Endothelial cell of umbilical vein (primary cell): Measurements from ENCODE around the gene GDA. TPM values are rescaled to one million over a fixed set of nuclear protein-coding genes. Genes with fewer than 3 reads are reported as not detected.

Source experiments
- BruUV-seq: library from RNA; stranded (reverse); fragments of 400-500 nt; replicated peaks from 2 replicates; lab custom pipeline; 2021; lab: Mats Ljungman, UMichigan
- CTCF ChIA-PET: fragments of 300-600, 350-600 bp; sonication (Branson Sonifier 250); formaldehyde crosslinking; loops from one replicate; lab custom pipeline; 2021; ENCODE audit warnings: antibody characterized with exemption, inconsistent platforms; lab: Charles Lee
- POLR2A ChIA-PET: fragments of 300-600, 350-600 bp; sonication (Branson Sonifier 250); formaldehyde crosslinking; loops from one replicate; lab custom pipeline; 2021; ENCODE audit warnings: antibody characterized with exemption, inconsistent platforms; lab: Charles Lee
- DNase-seq: peaks from one replicate; pipeline ENCODE4 v3.0.0-alpha.2; 2011; ENCODE audit warnings: low read depth, low spot score
- FAIRE-seq: peaks from 2 replicates; lab custom pipeline; 2011; peaks lifted over from hg19 to GRCh38; lab: Jason Lieb, UNC
- H2AFZ ChIP-seq: 2 replicates; pipeline ENCODE4 v1.6.0; 2012; ENCODE audit warnings: low read depth, low read length, control low read depth, inconsistent platforms
- H3K27ac ChIP-seq: 2 replicates; pipeline ENCODE4 v1.5.1; 2011; ENCODE audit warnings: low read depth, mild to moderate bottlenecking, control low read depth, low read length, moderate library complexity; ENCODE audit not compliant: insufficient read depth
- H3K27me3 ChIP-seq, 2 experiments: 2 replicates each; pipeline versions ENCODE4 v1.6.0 to v1.6.1; 2011; ENCODE audit warnings: low read length in 2 of 2, mixed read lengths in 1 of 2; ENCODE audit not compliant: control insufficient read depth in 2 of 2, insufficient read depth in 2 of 2
- H3K36me3 ChIP-seq, 2 experiments: 2 replicates in 1 of 2; 3 replicates in 1 of 2; pipeline ENCODE4 v1.5.1; 2011; ENCODE audit warnings: low read length in 2 of 2, mild to moderate bottlenecking in 1 of 2, moderate library complexity in 1 of 2; ENCODE audit not compliant: control insufficient read depth in 2 of 2, insufficient read depth in 2 of 2; ENCODE audit errors: extremely low read depth in 1 of 2
- H3K4me1 ChIP-seq: 3 replicates; pipeline ENCODE4 v1.5.1; 2011; ENCODE audit warnings: mild to moderate bottlenecking, low read length; ENCODE audit not compliant: control insufficient read depth, insufficient read depth; ENCODE audit errors: extremely low read depth
- H3K4me2 ChIP-seq: 2 replicates; pipeline ENCODE4 v1.6.1; 2011; ENCODE audit warnings: low read length, control low read depth, mixed read lengths; ENCODE audit not compliant: insufficient read depth
- H3K4me3 ChIP-seq, 3 experiments: fragments of 200-600 bp in 1 of 3; sonication (generic), shearing (Covaris generic) in 1 of 3; replicated peaks in 1 of 3; 2 replicates each; pipeline ENCODE4 v1.5.1; 2011 to 2016; ENCODE audit warnings: control low read depth in 3 of 3, low read length in 3 of 3, mild to moderate bottlenecking in 2 of 3, inconsistent platforms in 1 of 3, low read depth in 1 of 3, moderate library complexity in 1 of 3; ENCODE audit not compliant: insufficient read depth in 1 of 3
- H3K79me2 ChIP-seq: 2 replicates; pipeline ENCODE4 v1.6.0; 2012; ENCODE audit warnings: low read length, inconsistent platforms; ENCODE audit not compliant: control insufficient read depth, insufficient read depth
- H3K9ac ChIP-seq: replicated peaks from 2 replicates; pipeline ENCODE3; 2011; ENCODE audit warnings: low read length, control low read depth; ENCODE audit not compliant: insufficient read depth; ENCODE audit errors: extremely low read depth
- H3K9me1 ChIP-seq: replicated peaks from 3 replicates; pipeline ENCODE4 v1.6.0; 2011; ENCODE audit warnings: mild to moderate bottlenecking, low read length; ENCODE audit not compliant: control insufficient read depth, insufficient read depth; ENCODE audit errors: extremely low read depth
- H3K9me3 ChIP-seq: replicated peaks from 2 replicates; pipeline ENCODE4 v1.5.1; 2012; ENCODE audit warnings: low read length, inconsistent platforms; ENCODE audit not compliant: control insufficient read depth, insufficient read depth
- H4K20me1 ChIP-seq: replicated peaks from 2 replicates; pipeline ENCODE3; 2011; ENCODE audit warnings: mild to moderate bottlenecking, low read length; ENCODE audit not compliant: control insufficient read depth, insufficient read depth; ENCODE audit errors: extremely low read depth
- EZH2 ChIP-seq: IDR thresholded peaks from 2 replicates; pipeline ENCODE4 v1.6.1; 2012; ENCODE audit warnings: borderline replicate concordance, low read depth, mild to moderate bottlenecking, moderate library complexity, low read length, inconsistent platforms; ENCODE audit not compliant: severe bottlenecking
- FOS ChIP-seq: IDR thresholded peaks from 2 replicates; pipeline ENCODE4 v1.6.1; 2011; ENCODE audit warnings: mild to moderate bottlenecking, low read length, moderate library complexity, borderline replicate concordance; ENCODE audit not compliant: insufficient read depth
- GATA2 ChIP-seq: IDR thresholded peaks from 2 replicates; pipeline ENCODE4 v1.7.0; 2011; ENCODE audit warnings: low read depth, mild to moderate bottlenecking, moderate library complexity, mixed read lengths, low read length; ENCODE audit not compliant: insufficient read length, insufficient read depth
- JUN ChIP-seq: IDR thresholded peaks from 2 replicates; pipeline ENCODE4 v1.6.1; 2011; ENCODE audit warnings: borderline replicate concordance, low read depth; ENCODE audit not compliant: insufficient read length, insufficient read depth
- MYC ChIP-seq: IDR thresholded peaks from one replicate; pipeline ENCODE4 v1.6.1; 2011; ENCODE audit warnings: mild to moderate bottlenecking, low read depth, low read length
- POLR2A ChIP-seq: IDR thresholded peaks from 2 replicates; pipeline ENCODE4 v1.6.1; 2012; ENCODE audit warnings: low read depth, mild to moderate bottlenecking, control low read depth, low read length
- POLR2AphosphoS5 ChIP-seq: IDR thresholded peaks from 2 replicates; pipeline ENCODE4 v1.6.1; 2012; ENCODE audit warnings: low read depth, mild to moderate bottlenecking, control low read depth, low read length, moderate library complexity; ENCODE audit not compliant: insufficient read depth
- dilution Hi-C: fragments of 300-500 bp; cut with MboI; formaldehyde crosslinking; loops from one replicate; pipeline ENCODE4 v1.15.0; 2019; ENCODE audit warnings: low sequenced_read_pairs; ENCODE audit not compliant: extremely low pct_ligation_motif_present
- intact Hi-C: fragments of 100-400 bp; cut with micrococcal nuclease; formaldehyde crosslinking; loops from one replicate; pipeline ENCODE4 v1.10.0; 2022
- polyA plus RNA-seq, 4 experiments: library from polyadenylated mRNA; depleted of rRNA in 3 of 4; stranded (reverse) in 3 of 4; unstranded in 1 of 4; fragments of >200 nt; gene quantifications; 2 replicates each; pipeline versions ENCODE4 v1.2.1 to v1.2.3, GENCODE V29; 2011 to 2012; ENCODE audit warnings: missing spikeins in 1 of 4
- total RNA-seq: library from RNA; stranded (reverse); gene quantifications from 2 replicates; pipeline ENCODE4 v1.2.3, GENCODE V29; 2021
- TF ChIP-seq, protein P1 (sequence below): IDR thresholded peaks from 2 replicates; pipeline ENCODE4 v1.6.1; 2011; ENCODE audit not compliant: insufficient read depth, insufficient read length
- TF ChIP-seq, protein P2 (sequence below), 2 donors: IDR thresholded peaks; 1 replicate in 1 of 2; 2 replicates in 1 of 2; pipeline ENCODE4 v1.5.1; 2011; ENCODE audit warnings: low read length in 2 of 2, mild to moderate bottlenecking in 2 of 2, moderate library complexity in 2 of 2, control low read depth in 1 of 2, inconsistent platforms in 1 of 2, low read depth in 1 of 2; ENCODE audit not compliant: insufficient read depth in 1 of 2; ENCODE audit errors: extremely low read depth in 1 of 2

Gene GDA
- total and polyA plus RNA-seq, 2 donors (not counting 3 experiments of a cell fraction or from before 2014, with no cell fraction given) = not detected

DNA sequence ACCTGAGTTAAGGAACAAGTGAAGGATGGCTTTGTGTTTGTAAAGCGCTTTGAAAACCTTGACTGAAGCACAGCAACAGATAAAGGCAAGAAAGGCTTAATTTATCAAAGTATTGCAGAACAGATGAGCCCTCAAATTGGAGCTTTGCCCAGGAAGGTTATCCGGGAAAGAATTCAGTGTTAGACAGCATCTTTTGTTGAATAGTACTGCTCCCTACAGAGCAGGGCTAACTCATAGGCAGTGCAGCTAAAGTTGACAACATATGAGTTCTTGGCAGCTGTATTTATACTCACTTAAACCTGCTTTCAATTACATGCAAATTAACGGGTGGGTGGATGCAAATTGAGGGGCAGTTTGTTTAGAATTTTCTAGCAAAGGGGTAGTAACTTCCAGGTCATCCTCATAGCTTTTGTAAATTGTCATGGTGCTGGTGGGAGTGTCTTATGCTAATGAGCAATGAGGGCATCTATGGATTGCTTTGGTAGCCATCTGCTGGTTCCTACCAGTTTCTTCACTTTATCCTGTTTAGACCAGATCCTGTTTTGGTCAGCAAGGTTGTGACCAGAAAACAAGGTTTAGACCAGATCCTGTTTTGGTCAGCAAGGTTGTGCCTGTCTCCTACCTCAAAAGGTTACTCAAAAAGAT, 105.8 kb downstream of the GDA start:
- Histone ChIP-seq H4K20me1 (no peaks in the 10 kb centered on the region), H3K9ac (no peak overlapping the region), H3K79me2 (no peaks in the 10 kb centered on the region), H3K4me3 (no peak overlapping the region), H3K9me1 (no peaks in the 10 kb centered on the region), H3K4me2 (no peak overlapping the region), H2AFZ (no peak overlapping the region), H3K36me3 (no peaks in the 10 kb centered on the region), H3K9me3 (no peaks in the 10 kb centered on the region), H3K27me3 (peaks cover 0 to 6% of the 10 kb centered on the region in 2 experiments), H3K27ac (no peak overlapping the region), H3K4me1 (no peaks in the 10 kb centered on the region)
- DNase-seq (no peak), FAIRE-seq (no peak)
- TF ChIP-seq POLR2A = no peak
- CTCF ChIA-PET = interaction anchor here (1.4 kb wide), 1 partner anchor 15 kb away, joined by 4 read pairs; no protein-coding TSS in a partner anchor
- BruUV-seq = no TSS peak
- POLR2A ChIA-PET = no interaction called here
- dilution Hi-C loops = no loop called here
- intact Hi-C loops = no loop called here

DNA sequence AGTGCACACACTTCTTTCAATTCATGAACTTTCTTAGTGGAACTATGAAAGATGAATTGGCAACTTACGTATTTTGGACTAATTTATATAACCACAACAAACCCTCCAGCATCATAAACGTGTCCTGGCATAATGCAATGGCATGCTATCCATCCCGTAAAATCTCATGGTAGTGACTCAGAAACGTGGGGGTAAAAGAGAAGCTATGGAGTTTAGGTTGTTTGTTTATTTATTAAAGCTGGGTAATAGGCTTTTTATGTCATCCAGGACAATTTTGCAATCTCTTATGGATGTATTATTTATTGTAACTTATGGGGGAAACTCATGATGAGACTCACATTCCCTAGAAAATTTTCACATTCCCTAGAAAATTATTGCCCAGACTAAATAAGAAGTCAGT, 106.3 kb downstream of the GDA start:
- Histone ChIP-seq H2AFZ (no peak overlapping the region), H3K36me3 (no peaks in the 10 kb centered on the region), H3K27me3 (peaks cover 0 to 6% of the 10 kb centered on the region in 2 experiments), H4K20me1 (no peaks in the 10 kb centered on the region), H3K9me1 (no peaks in the 10 kb centered on the region), H3K79me2 (no peaks in the 10 kb centered on the region), H3K9ac (no peak overlapping the region), H3K4me1 (no peaks in the 10 kb centered on the region), H3K4me2 (no peak overlapping the region), H3K9me3 (no peaks in the 10 kb centered on the region), H3K27ac (no peak overlapping the region), H3K4me3 (no peak overlapping the region)
- CTCF ChIA-PET = no interaction called here
- dilution Hi-C loops = no loop called here
- DNase-seq (no peak), FAIRE-seq (no peak)
- TF ChIP-seq, protein P1, sequence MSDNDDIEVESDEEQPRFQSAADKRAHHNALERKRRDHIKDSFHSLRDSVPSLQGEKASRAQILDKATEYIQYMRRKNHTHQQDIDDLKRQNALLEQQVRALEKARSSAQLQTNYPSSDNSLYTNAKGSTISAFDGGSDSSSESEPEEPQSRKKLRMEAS = no peak
- no peak for TF ChIP-seq JUN
- TF ChIP-seq POLR2A = no peak
- no peak for TF ChIP-seq EZH2
- TF ChIP-seq FOS = no peak
- no peak for TF ChIP-seq POLR2AphosphoS5
- TF ChIP-seq GATA2 = no peak
- TF ChIP-seq, protein P2, sequence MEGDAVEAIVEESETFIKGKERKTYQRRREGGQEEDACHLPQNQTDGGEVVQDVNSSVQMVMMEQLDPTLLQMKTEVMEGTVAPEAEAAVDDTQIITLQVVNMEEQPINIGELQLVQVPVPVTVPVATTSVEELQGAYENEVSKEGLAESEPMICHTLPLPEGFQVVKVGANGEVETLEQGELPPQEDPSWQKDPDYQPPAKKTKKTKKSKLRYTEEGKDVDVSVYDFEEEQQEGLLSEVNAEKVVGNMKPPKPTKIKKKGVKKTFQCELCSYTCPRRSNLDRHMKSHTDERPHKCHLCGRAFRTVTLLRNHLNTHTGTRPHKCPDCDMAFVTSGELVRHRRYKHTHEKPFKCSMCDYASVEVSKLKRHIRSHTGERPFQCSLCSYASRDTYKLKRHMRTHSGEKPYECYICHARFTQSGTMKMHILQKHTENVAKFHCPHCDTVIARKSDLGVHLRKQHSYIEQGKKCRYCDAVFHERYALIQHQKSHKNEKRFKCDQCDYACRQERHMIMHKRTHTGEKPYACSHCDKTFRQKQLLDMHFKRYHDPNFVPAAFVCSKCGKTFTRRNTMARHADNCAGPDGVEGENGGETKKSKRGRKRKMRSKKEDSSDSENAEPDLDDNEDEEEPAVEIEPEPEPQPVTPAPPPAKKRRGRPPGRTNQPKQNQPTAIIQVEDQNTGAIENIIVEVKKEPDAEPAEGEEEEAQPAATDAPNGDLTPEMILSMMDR (IDR thresholded peaks at IDR 0.05; ENCODE audit: extremely low read depth in 1 of 2, insufficient read depth in 1 of 2, low read depth in 1 of 2, low read length in 2 of 2) = no peak
- TF ChIP-seq MYC = no peak
- POLR2A ChIA-PET = no interaction called here
- intact Hi-C loops = no loop called here
- no TSS peak for BruUV-seq
